C4-2B (cell line): ENCODE measurements around the gene SLC48A1.

ENCODE experiments used
- H3K27ac ChIP-seq: fragments of 450-650 bp; 2 replicates; pipeline ENCODE4 v1.5.1; 2017
- ZFX ChIP-seq: fragments of 450-650 bp; IDR thresholded peaks from 2 replicates; pipeline ENCODE4 v1.6.1; 2017
- TF ChIP-seq, protein P1 (sequence below): fragments of 450-650 bp; conservative IDR thresholded peaks from 2 replicates; pipeline ENCODE4 v1.5.1; 2017; ENCODE audit warnings: mild to moderate bottlenecking

SLC48A1 gene

DNA sequence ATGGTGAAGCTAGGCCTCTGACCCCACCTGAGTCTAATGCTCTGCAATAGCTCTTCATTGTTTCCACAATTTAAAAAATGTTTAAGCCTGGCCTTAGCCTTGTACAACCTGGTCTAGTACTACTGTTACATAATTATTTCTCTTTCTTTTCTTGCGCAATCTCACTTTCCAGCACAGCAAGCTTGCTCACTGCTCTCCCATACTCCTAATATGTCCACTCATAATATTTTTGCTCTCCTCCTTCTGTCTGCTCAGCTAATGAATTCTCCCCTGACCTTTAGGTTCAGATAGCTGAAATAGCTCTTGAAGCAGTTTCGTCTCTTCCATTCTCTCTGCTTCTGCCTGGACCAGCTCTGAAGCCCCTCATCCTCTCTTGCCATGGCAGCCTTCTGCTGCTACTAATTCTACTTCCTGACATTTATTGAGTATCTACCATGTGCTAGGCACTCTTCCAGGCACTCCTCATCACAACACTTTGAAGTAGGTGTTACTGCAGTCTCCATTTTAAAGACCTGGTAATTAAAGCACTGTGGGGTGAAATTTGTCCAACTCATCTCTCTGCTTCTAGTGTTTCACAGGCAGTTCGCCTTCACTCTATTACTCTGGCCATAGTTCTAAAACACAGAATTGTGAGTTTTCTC lies 2.8 kb upstream of the SLC48A1 start:
- no peak for TF ChIP-seq ZFX
- TF ChIP-seq, protein P1, sequence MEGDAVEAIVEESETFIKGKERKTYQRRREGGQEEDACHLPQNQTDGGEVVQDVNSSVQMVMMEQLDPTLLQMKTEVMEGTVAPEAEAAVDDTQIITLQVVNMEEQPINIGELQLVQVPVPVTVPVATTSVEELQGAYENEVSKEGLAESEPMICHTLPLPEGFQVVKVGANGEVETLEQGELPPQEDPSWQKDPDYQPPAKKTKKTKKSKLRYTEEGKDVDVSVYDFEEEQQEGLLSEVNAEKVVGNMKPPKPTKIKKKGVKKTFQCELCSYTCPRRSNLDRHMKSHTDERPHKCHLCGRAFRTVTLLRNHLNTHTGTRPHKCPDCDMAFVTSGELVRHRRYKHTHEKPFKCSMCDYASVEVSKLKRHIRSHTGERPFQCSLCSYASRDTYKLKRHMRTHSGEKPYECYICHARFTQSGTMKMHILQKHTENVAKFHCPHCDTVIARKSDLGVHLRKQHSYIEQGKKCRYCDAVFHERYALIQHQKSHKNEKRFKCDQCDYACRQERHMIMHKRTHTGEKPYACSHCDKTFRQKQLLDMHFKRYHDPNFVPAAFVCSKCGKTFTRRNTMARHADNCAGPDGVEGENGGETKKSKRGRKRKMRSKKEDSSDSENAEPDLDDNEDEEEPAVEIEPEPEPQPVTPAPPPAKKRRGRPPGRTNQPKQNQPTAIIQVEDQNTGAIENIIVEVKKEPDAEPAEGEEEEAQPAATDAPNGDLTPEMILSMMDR: no peak
- H3K27ac ChIP-seq: no peak overlapping the region

DNA sequence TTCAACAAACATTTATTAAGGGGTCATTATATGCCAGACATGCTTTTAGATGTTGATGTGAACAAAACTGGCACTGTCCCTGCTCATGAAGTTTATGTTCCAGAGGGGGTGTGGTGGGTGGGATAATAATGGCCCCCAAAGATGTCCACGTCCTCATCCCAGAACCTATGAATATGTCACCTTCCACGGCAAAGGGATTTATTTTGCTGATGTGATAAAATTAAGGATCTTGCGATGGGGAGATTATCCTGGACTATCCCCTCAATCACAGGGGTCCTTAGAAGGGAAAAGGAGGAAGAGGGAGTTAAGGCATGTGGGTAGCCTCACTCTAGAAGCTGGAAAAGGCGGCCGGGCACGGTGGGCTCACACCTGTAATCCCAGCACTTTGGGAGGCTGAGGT lies 1.7 kb upstream of the SLC48A1 start:
- no peak overlapping the region for H3K27ac ChIP-seq
- no peak for TF ChIP-seq ZFX
- TF ChIP-seq, protein P1: no peak

DNA sequence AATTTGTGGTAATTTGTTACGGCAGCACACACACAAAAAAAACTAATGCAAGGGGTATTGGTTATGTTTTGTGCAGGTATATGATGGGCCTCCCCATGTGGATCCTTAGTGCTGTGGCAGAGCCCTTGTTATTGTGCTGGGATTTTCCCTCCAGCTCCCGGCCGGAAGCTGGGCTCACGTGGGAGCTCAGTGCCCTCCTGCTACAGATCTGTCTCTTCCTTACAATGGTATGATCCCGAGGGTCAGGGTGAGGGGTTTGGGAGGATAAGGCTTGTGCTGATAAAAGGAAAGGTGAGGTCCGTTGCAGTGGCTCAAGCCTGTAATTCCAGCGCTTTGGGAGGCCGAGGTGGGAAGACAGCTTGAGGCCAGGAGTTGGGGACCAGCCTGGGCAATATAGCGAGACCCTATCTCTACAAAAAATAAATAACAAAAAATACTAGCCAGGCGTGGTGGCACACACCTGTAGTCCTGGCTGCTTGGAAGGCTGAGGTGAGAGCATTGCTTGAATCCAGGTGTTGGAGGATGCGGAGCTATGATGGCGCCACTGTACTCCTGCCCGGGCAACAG lies 861 bp upstream of the SLC48A1 start:
- H3K27ac ChIP-seq: no peak overlapping the region; the same call in 1 of the 2 replicates
- no peak for TF ChIP-seq ZFX
- TF ChIP-seq, protein P1: no peak

DNA sequence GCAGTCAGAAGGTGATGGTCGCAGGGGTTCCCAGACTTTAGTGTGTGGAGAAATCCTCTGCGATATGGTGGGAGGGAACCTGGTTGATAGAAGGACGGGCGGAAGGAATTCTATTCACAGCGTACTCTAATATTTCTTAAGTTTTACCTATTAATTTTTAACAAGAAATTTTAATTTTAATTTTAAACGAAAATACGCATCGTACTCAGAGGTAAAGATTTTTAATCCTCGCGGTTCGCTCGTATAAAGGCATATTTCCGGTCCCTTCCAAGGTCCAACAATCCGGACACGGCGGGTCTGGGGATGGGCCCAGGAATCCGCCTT lies 338 bp upstream of the SLC48A1 start:
- TF ChIP-seq ZFX: no peak
- TF ChIP-seq, protein P1: no peak
- H3K27ac ChIP-seq: peak overlapping the region; percentile 66

DNA sequence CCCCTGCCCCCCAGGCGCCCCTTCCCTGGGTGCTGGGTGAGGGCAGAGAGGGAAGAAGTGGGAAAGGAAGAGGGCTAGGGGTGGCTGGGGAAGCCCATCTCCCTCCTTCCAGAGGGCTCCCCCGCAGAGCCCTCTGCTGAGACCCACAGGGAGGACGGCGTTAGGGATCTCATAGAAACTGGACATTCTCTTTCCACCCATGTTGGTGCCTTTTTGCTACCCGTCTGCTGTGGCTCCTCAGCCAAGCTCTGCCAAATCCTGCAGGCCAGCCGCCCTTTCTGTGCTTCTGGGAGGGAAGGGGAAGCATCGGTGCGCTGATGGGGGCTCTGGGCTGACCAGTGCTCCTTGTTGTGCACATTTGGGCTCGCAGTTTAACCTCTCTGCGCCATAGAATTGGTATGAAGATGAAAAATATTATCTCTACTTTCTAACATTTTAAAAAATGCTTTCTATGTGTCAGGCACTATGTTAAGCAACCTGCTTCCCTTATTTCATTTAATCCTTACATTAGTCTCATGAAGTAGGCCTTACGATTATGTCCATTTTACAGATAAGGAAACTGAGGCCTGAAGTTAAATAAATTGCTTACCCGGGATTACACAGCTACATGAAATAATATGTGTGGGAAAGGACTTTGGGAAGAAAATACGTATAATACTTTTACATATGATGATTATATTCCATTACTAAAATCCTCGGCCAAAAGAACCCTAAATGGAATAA lies 981 bp downstream of the SLC48A1 start:
- TF ChIP-seq ZFX: no peak
- TF ChIP-seq, protein P1: no peak
- H3K27ac ChIP-seq: peak overlapping the region; percentile 66

DNA sequence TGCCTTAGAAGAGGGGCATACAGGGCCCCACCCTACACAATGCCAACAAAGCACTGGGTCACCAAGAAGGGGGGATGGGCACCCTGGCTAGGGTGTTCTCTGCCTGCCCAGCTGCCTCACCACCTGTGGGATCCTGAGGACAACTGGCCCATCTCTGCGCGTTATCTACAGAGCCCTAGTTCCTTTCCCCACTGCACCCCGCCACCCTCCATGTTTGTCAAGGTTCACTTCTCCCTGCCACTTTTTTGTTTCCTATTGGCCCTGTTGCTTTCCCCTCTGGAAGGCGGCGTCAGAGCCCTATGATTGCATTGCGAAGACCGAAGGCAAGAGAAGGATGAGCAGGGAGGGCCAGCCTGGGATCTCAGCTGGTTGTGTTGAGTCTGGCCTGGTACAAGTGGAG lies 1.6 kb downstream of the SLC48A1 start:
- no peak overlapping the region; the same call in 1 of the 2 replicates for H3K27ac ChIP-seq

More for the DNA sequence above, 1.6 kb downstream of the SLC48A1 start:
- TF ChIP-seq, protein P1: no peak
- TF ChIP-seq ZFX: no peak
